ENCODE results near the gene MAGEF1. TPM values are rescaled to one million over a fixed set of nuclear protein-coding genes. Genes with fewer than 3 reads are reported as not detected.

MAGEF1 gene
- total RNA-seq, 1 experiment from 2014 or later = 59.1 TPM

- H3K36me3 Mint-ChIP-seq (ENCODE audit: insufficient read depth, unreplicated experiment) = no peaks in the 10 kb centered on the region
- intact Hi-C loops (cut with micrococcal nuclease; ENCODE audit: unreplicated experiment) = no loop called here
- peaks cover 21% of the 10 kb centered on the region for H3K4me1 ChIP-seq
- H3K27ac Mint-ChIP-seq (ENCODE audit: unreplicated experiment) = no peak overlapping the region
- ChIA-PET CTCF (no interaction called here), POLR2A (no interaction called here)
- no peak for TF ChIP-seq CTCF (IDR thresholded peaks at IDR 0.05; ENCODE audit: insufficient read depth in 1 of 2, low read depth in 1 of 2, low read length in 1 of 2, severe bottlenecking in 1 of 2, unreplicated experiment in 1 of 2)
- peaks cover 3% of the 10 kb centered on the region for H3K27me3 Mint-ChIP-seq (ENCODE audit: insufficient read depth, unreplicated experiment)
- BruUV-seq (replicated peaks) = no TSS peak
- H3K4me3 ChIP-seq (ENCODE audit: low read depth, low read length) = no peak overlapping the region
- no peaks in the 10 kb centered on the region for H3K27me3 ChIP-seq (replicated peaks; ENCODE audit: control insufficient read depth, insufficient read depth, low read length)
- H3K9me3 ChIP-seq = no peaks in the 10 kb centered on the region
- H3K9me3 Mint-ChIP-seq (ENCODE audit: unreplicated experiment) = no peaks in the 10 kb centered on the region
- no peak for DNase-seq
- no peak overlapping the region for H3K4me3 Mint-ChIP-seq (ENCODE audit: unreplicated experiment)
- no peaks in the 10 kb centered on the region for H3K36me3 ChIP-seq (ENCODE audit: control insufficient read depth, insufficient read depth, low read length)
- H3K4me1 Mint-ChIP-seq (ENCODE audit: low read depth, unreplicated experiment) = peaks cover 19% of the 10 kb centered on the region
These were observed 40.5 kb upstream of the MAGEF1 start for GRCh38 chr3:184752361-184752760.

GRCh38 chr3:184751204-184752040 is 39.6 kb upstream of the MAGEF1 start:
- H3K36me3 Mint-ChIP-seq (ENCODE audit: insufficient read depth, unreplicated experiment) = no peaks in the 10 kb centered on the region
- no peak for DNase-seq
- no peak overlapping the region for H3K27ac Mint-ChIP-seq (ENCODE audit: unreplicated experiment)
- H3K9me3 Mint-ChIP-seq (ENCODE audit: unreplicated experiment) = no peaks in the 10 kb centered on the region
- TF ChIP-seq CTCF (IDR thresholded peaks at IDR 0.05; ENCODE audit: insufficient read depth in 1 of 2, low read depth in 1 of 2, low read length in 1 of 2, severe bottlenecking in 1 of 2, unreplicated experiment in 1 of 2) = no peak
- POLR2A ChIA-PET = no interaction called here
- H3K4me1 ChIP-seq = peaks cover 21% of the 10 kb centered on the region
- CTCF ChIA-PET = interaction anchor here (0.6 kb wide), 1 partner anchor 90 kb away, joined by 3 read pairs; no protein-coding TSS in a partner anchor
- no TSS peak for BruUV-seq (replicated peaks)
- H3K9me3 ChIP-seq = no peaks in the 10 kb centered on the region
- no peaks in the 10 kb centered on the region for H3K36me3 ChIP-seq (ENCODE audit: control insufficient read depth, insufficient read depth, low read length)
- intact Hi-C loops (cut with micrococcal nuclease; ENCODE audit: unreplicated experiment) = no loop called here
- H3K4me3 Mint-ChIP-seq (ENCODE audit: unreplicated experiment) = no peak overlapping the region
- peaks cover 3% of the 10 kb centered on the region for H3K27me3 Mint-ChIP-seq (ENCODE audit: insufficient read depth, unreplicated experiment)
- no peaks in the 10 kb centered on the region for H3K27me3 ChIP-seq (replicated peaks; ENCODE audit: control insufficient read depth, insufficient read depth, low read length)
- no peak overlapping the region for H3K4me3 ChIP-seq (ENCODE audit: low read depth, low read length)
- peaks cover 12% of the 10 kb centered on the region for H3K4me1 Mint-ChIP-seq (ENCODE audit: low read depth, unreplicated experiment)

- Histone ChIP-seq H3K4me3 (ENCODE audit: low read depth, low read length) (no peak overlapping the region), H3K4me1 (peaks cover 21% of the 10 kb centered on the region), H3K36me3 (ENCODE audit: control insufficient read depth, insufficient read depth, low read length) (no peaks in the 10 kb centered on the region), H3K27me3 (replicated peaks; ENCODE audit: control insufficient read depth, insufficient read depth, low read length) (no peaks in the 10 kb centered on the region), H3K9me3 (no peaks in the 10 kb centered on the region)
- BruUV-seq (replicated peaks) = no TSS peak
- POLR2A ChIA-PET = no interaction called here
- no peaks in the 10 kb centered on the region for H3K36me3 Mint-ChIP-seq (ENCODE audit: insufficient read depth, unreplicated experiment)
- DNase-seq = no peak
- peaks cover 3% of the 10 kb centered on the region for H3K27me3 Mint-ChIP-seq (ENCODE audit: insufficient read depth, unreplicated experiment)
- no peaks in the 10 kb centered on the region for H3K9me3 Mint-ChIP-seq (ENCODE audit: unreplicated experiment)
- CTCF ChIA-PET = interaction anchor here (0.6 kb wide), 1 partner anchor 89 kb away, joined by 3 read pairs; no protein-coding TSS in a partner anchor
- peaks cover 11% of the 10 kb centered on the region for H3K4me1 Mint-ChIP-seq (ENCODE audit: low read depth, unreplicated experiment)
- intact Hi-C loops (cut with micrococcal nuclease; ENCODE audit: unreplicated experiment) = no loop called here
- no peak for TF ChIP-seq CTCF (IDR thresholded peaks at IDR 0.05; ENCODE audit: insufficient read depth in 1 of 2, low read depth in 1 of 2, low read length in 1 of 2, severe bottlenecking in 1 of 2, unreplicated experiment in 1 of 2)
- no peak overlapping the region for H3K4me3 Mint-ChIP-seq (ENCODE audit: unreplicated experiment)
- no peak overlapping the region for H3K27ac Mint-ChIP-seq (ENCODE audit: unreplicated experiment)
These were observed 38.7 kb upstream of the MAGEF1 start for GRCh38 chr3:184750349-184751083.
